ENCODE measurements around the gene BTBD19. TPM values are rescaled to one million over a fixed set of nuclear protein-coding genes. Genes with fewer than 3 reads are reported as not detected.

The BTBD19 gene
- polyA plus RNA-seq, 1 of the 3 experiments (the other 2 are of a cell fraction) = 36.9 TPM

- TF ChIP-seq TCF12 (IDR thresholded peaks at IDR 0.05) (no peak), PBX3 (IDR thresholded peaks at IDR 0.05) (no peak), SMC3 (IDR thresholded peaks at IDR 0.05; ENCODE audit: low read depth, low read length) (no peak), YY1 (IDR thresholded peaks at IDR 0.05; ENCODE audit: low read depth) (no peak), TAF1 (IDR thresholded peaks at IDR 0.05; ENCODE audit: borderline replicate concordance, low read depth, low read length) (no peak), RFX5 (IDR thresholded peaks at IDR 0.05; ENCODE audit: low read length) (no peak), FOXJ3 (CRISPR knock-in tag; IDR thresholded peaks at IDR 0.05) (no peak), NRF1 (IDR thresholded peaks at IDR 0.05; ENCODE audit: low read depth, low read length) (no peak), SIN3A (IDR thresholded peaks at IDR 0.05; ENCODE audit: borderline replicate concordance, low read depth, low read length) (no peak), POLR2AphosphoS5 (IDR thresholded peaks at IDR 0.05; ENCODE audit: low read depth, low read length) (no peak), MXI1 (IDR thresholded peaks at IDR 0.05; ENCODE audit: low read depth, low read length) (no peak), RCOR1 (IDR thresholded peaks at IDR 0.05; ENCODE audit: low read length) (no peak), RAD21 (IDR thresholded peaks at IDR 0.05; ENCODE audit: low read length) (no peak), EZH2phosphoT487 (IDR thresholded peaks at IDR 0.05; ENCODE audit: borderline replicate concordance, low read depth) (no peak), CHD2 (IDR thresholded peaks at IDR 0.05; ENCODE audit: low read length, partially characterized antibody) (no peak)
- TF ChIP-seq, protein P1, sequence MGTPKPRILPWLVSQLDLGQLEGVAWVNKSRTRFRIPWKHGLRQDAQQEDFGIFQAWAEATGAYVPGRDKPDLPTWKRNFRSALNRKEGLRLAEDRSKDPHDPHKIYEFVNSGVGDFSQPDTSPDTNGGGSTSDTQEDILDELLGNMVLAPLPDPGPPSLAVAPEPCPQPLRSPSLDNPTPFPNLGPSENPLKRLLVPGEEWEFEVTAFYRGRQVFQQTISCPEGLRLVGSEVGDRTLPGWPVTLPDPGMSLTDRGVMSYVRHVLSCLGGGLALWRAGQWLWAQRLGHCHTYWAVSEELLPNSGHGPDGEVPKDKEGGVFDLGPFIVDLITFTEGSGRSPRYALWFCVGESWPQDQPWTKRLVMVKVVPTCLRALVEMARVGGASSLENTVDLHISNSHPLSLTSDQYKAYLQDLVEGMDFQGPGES (IDR thresholded peaks at IDR 0.05; ENCODE audit: low read depth, low read length) = no peak
- TF ChIP-seq, protein P2, sequence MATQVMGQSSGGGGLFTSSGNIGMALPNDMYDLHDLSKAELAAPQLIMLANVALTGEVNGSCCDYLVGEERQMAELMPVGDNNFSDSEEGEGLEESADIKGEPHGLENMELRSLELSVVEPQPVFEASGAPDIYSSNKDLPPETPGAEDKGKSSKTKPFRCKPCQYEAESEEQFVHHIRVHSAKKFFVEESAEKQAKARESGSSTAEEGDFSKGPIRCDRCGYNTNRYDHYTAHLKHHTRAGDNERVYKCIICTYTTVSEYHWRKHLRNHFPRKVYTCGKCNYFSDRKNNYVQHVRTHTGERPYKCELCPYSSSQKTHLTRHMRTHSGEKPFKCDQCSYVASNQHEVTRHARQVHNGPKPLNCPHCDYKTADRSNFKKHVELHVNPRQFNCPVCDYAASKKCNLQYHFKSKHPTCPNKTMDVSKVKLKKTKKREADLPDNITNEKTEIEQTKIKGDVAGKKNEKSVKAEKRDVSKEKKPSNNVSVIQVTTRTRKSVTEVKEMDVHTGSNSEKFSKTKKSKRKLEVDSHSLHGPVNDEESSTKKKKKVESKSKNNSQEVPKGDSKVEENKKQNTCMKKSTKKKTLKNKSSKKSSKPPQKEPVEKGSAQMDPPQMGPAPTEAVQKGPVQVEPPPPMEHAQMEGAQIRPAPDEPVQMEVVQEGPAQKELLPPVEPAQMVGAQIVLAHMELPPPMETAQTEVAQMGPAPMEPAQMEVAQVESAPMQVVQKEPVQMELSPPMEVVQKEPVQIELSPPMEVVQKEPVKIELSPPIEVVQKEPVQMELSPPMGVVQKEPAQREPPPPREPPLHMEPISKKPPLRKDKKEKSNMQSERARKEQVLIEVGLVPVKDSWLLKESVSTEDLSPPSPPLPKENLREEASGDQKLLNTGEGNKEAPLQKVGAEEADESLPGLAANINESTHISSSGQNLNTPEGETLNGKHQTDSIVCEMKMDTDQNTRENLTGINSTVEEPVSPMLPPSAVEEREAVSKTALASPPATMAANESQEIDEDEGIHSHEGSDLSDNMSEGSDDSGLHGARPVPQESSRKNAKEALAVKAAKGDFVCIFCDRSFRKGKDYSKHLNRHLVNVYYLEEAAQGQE (IDR thresholded peaks at IDR 0.05; ENCODE audit: low read depth, low read length) = no peak
- TF ChIP-seq, protein P3, sequence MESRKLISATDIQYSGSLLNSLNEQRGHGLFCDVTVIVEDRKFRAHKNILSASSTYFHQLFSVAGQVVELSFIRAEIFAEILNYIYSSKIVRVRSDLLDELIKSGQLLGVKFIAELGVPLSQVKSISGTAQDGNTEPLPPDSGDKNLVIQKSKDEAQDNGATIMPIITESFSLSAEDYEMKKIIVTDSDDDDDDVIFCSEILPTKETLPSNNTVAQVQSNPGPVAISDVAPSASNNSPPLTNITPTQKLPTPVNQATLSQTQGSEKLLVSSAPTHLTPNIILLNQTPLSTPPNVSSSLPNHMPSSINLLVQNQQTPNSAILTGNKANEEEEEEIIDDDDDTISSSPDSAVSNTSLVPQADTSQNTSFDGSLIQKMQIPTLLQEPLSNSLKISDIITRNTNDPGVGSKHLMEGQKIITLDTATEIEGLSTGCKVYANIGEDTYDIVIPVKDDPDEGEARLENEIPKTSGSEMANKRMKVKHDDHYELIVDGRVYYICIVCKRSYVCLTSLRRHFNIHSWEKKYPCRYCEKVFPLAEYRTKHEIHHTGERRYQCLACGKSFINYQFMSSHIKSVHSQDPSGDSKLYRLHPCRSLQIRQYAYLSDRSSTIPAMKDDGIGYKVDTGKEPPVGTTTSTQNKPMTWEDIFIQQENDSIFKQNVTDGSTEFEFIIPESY (IDR thresholded peaks at IDR 0.05; ENCODE audit: borderline replicate concordance, low read depth) = no peak
- TF ChIP-seq, protein P4, sequence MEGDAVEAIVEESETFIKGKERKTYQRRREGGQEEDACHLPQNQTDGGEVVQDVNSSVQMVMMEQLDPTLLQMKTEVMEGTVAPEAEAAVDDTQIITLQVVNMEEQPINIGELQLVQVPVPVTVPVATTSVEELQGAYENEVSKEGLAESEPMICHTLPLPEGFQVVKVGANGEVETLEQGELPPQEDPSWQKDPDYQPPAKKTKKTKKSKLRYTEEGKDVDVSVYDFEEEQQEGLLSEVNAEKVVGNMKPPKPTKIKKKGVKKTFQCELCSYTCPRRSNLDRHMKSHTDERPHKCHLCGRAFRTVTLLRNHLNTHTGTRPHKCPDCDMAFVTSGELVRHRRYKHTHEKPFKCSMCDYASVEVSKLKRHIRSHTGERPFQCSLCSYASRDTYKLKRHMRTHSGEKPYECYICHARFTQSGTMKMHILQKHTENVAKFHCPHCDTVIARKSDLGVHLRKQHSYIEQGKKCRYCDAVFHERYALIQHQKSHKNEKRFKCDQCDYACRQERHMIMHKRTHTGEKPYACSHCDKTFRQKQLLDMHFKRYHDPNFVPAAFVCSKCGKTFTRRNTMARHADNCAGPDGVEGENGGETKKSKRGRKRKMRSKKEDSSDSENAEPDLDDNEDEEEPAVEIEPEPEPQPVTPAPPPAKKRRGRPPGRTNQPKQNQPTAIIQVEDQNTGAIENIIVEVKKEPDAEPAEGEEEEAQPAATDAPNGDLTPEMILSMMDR (IDR thresholded peaks at IDR 0.05) = no peak
- H2AFZ ChIP-seq (ENCODE audit: low read depth) = no peak overlapping the region
- H3K9me3 ChIP-seq = no peaks in the 10 kb centered on the region
- POLR2A ChIA-PET = interaction anchor here (0.6 to 3.2 kb wide), 10 partner anchors 9 to 1415 kb away, joined by 3 to 15 read pairs (median 4); partner anchors contain the start of genes BTBD19, DYNLT4, HECTD3 and PLK3
- DNase-seq = no peak
- H3K9me2 ChIP-seq = no peaks in the 10 kb centered on the region
- H3F3A ChIP-seq (replicated peaks; ENCODE audit: insufficient read depth) = peaks cover 64% of the 10 kb centered on the region
- peak overlapping the region; percentile 21 to 45 for H3K4me3 ChIP-seq (ENCODE audit: low read depth in 2 of 2, low read length in 1 of 2)
- H3K9ac ChIP-seq = peak overlapping the region; percentile 69
- WGBS (ENCODE audit: low lambda C conversion rate) = 17% methylated on average over 13 of the region's 13 CpGs
- H4K20me1 ChIP-seq (ENCODE audit: insufficient read depth) = no peaks in the 10 kb centered on the region
- peaks cover 5 to 8% of the 10 kb centered on the region in 2 experiments; a peak in 1 of 4 replicates for H3K4me1 ChIP-seq (ENCODE audit: control insufficient read depth in 1 of 2, insufficient read depth in 2 of 2, low read depth in 1 of 2, low read length in 1 of 2)
- H3K27me3 ChIP-seq (ENCODE audit: insufficient read depth) = no peaks in the 10 kb centered on the region
- peak overlapping the region; percentile 76 to 95 for H3K27ac ChIP-seq (ENCODE audit: low read depth in 2 of 2, low read length in 1 of 2)
- CTCF ChIA-PET = interaction anchor here (0.6 to 2.3 kb wide), 4 partner anchors 17 to 101 kb away, joined by 3 to 7 read pairs (median 4); no protein-coding TSS in a partner anchor
- peak overlapping the region; percentile 45 for H3K4me2 ChIP-seq
- no peaks in the 10 kb centered on the region for H3K79me2 ChIP-seq (ENCODE audit: insufficient read depth)
- peaks cover 8 to 25% of the 10 kb centered on the region in 2 experiments for H3K36me3 ChIP-seq (replicated peaks in 1 of 2; ENCODE audit: control insufficient read depth in 1 of 2, insufficient read depth in 2 of 2, low read length in 1 of 2)
These were observed 10.9 kb downstream of the BTBD19 start for GRCh38 chr1:44819196-44819607.

Measured in SK-N-SH (cell line).